T-helper 2 cell (primary cell): ENCODE data around the gene KANSL1L.

Experiments
- DNase-seq, 5 experiments: peaks; one replicate each; pipeline versions ENCODE4 v3.0.0 to v3.0.0-alpha.2; 2012 to 2022

The KANSL1L gene

GRCh38 chr2:210072922-210073509 lies 98.2 kb downstream of the KANSL1L start:
- peak in 1 of 5 experiments; percentile 25 for DNase-seq

GRCh38 chr2:210072493-210072892 lies 98.7 kb downstream of the KANSL1L start:
- DNase-seq = no peak

- DNase-seq = no peak
Measured at GRCh38 chr2:210063306-210063705, 107.9 kb downstream of the KANSL1L start.

- DNase-seq = no peak
Measured at GRCh38 chr2:210055825-210056224, 115.4 kb downstream of the KANSL1L start.

- no peak for DNase-seq
Measured at GRCh38 chr2:210054696-210055095, 116.5 kb downstream of the KANSL1L start.

- no peak for DNase-seq
Measured at GRCh38 chr2:210050885-210051284, 120.3 kb downstream of the KANSL1L start.

GRCh38 chr2:210049831-210050230 lies 121.4 kb downstream of the KANSL1L start:
- DNase-seq = no peak

GRCh38 chr2:210046851-210047500 lies 124.2 kb downstream of the KANSL1L start:
- no peak for DNase-seq

GRCh38 chr2:210038078-210038477 lies 133.1 kb downstream of the KANSL1L start:
- DNase-seq = no peak

GRCh38 chr2:210035679-210036078 lies 135.5 kb downstream of the KANSL1L start:
- no peak for DNase-seq

GRCh38 chr2:210034087-210034683 lies 137.0 kb downstream of the KANSL1L start:
- DNase-seq = no peak

GRCh38 chr2:210028178-210028577 lies 143.0 kb downstream of the KANSL1L start:
- DNase-seq = no peak

GRCh38 chr2:210027608-210028007 lies 143.6 kb downstream of the KANSL1L start:
- DNase-seq = no peak

GRCh38 chr2:210022824-210023223 lies 148.4 kb downstream of the KANSL1L start:
- DNase-seq = no peak

- peak in 1 of 5 experiments; percentile 4 for DNase-seq
Measured at GRCh38 chr2:210020138-210020537, 151.1 kb downstream of the KANSL1L start.

- no peak for DNase-seq
Measured at GRCh38 chr2:210009896-210010295, 161.3 kb downstream of the KANSL1L start.

- peak in 1 of 5 experiments; percentile 55 for DNase-seq
Measured at GRCh38 chr2:210009126-210009525, 162.1 kb downstream of the KANSL1L start.

- no peak for DNase-seq
Measured at GRCh38 chr2:210007895-210008294, 163.3 kb downstream of the KANSL1L start.

- no peak for DNase-seq
Measured at GRCh38 chr2:210004881-210005280, 166.3 kb downstream of the KANSL1L start.

GRCh38 chr2:210003359-210003758 lies 167.8 kb downstream of the KANSL1L start:
- DNase-seq = no peak

- DNase-seq = peak; percentile 93 to 97 (median 96)
Measured at GRCh38 chr2:210002158-210003157, 168.8 kb downstream of the KANSL1L start, which contains the start of gene RPE. RPE (plus strand) TSS chr2:210002638; CDS start chr2:210002662, 24 bp downstream.

GRCh38 chr2:210000464-210001324 lies 170.5 kb downstream of the KANSL1L start:
- DNase-seq = no peak
